Measurements from ENCODE around the gene SAMD11. TPM values are rescaled to one million over a fixed set of nuclear protein-coding genes. Genes with fewer than 3 reads are reported as not detected.

The SAMD11 gene
- total RNA-seq, 2 donors from 2014 or later = 2.1 to 2.3 TPM

DNA sequence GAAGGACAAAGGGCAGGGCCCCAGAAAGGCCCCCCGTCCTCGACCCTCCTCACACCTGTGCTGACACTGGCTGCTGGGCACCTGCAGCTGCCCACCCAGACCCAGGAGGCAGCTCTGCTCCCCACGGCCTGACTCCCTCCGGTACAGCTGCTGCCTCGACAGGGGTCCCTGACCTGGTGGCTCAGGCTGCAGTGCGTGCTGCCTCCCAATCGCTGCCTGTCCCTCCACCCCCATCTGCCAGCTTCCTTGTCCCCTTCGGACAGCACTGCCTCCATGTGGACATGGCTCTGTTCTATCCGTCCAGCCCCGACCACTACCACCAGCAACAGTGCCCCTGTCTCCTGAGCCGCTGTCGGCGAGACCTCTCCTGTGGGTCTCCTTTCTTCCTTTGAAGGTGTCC, 31.2 kb downstream of the SAMD11 start:
- Histone ChIP-seq H3K36me3 (replicated peaks in 1 of 2; ENCODE audit: insufficient read depth in 1 of 2, low read depth in 2 of 2) (peaks cover 5 to 35% of the 10 kb centered on the region in 2 donors), H3K9me3 (no peaks in the 10 kb centered on the region), H3K4me1 (peaks cover 25% of the 10 kb centered on the region), H3K27ac (no peak overlapping the region), H3K4me3 (no peak overlapping the region), H3K27me3 (no peaks in the 10 kb centered on the region)
- no peak for TF ChIP-seq POLR2A (IDR thresholded peaks at IDR 0.05)
- TF ChIP-seq, protein P1, sequence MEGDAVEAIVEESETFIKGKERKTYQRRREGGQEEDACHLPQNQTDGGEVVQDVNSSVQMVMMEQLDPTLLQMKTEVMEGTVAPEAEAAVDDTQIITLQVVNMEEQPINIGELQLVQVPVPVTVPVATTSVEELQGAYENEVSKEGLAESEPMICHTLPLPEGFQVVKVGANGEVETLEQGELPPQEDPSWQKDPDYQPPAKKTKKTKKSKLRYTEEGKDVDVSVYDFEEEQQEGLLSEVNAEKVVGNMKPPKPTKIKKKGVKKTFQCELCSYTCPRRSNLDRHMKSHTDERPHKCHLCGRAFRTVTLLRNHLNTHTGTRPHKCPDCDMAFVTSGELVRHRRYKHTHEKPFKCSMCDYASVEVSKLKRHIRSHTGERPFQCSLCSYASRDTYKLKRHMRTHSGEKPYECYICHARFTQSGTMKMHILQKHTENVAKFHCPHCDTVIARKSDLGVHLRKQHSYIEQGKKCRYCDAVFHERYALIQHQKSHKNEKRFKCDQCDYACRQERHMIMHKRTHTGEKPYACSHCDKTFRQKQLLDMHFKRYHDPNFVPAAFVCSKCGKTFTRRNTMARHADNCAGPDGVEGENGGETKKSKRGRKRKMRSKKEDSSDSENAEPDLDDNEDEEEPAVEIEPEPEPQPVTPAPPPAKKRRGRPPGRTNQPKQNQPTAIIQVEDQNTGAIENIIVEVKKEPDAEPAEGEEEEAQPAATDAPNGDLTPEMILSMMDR (IDR thresholded peaks at IDR 0.05) = no peak
- ATAC-seq (no peak), DNase-seq (no peak)
- intact Hi-C loops (cut with DNase I) = no loop called here
- WGBS, 2 donors = 86 to 92% methylated on average over 10 to 13 of the region's 13 CpGs

DNA sequence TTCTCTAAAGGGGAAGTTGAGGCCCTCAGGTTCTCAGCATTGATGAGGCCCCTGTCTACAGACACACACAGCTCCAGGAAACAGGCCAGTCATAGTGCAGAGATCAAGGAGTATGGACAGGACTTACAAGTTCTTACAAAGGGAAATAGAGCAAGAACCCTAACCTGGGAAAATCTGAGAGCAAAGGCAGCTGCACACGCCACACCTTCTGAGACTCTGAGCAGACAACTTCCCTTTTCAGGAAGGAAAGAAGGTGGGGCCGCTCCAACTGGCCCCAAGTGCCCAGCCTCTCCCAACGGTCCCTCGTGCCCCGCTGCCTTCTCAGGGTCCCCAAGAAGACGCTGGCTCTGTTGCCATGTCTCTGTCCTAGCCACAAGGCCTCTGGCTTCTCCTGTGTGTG, 31.8 kb downstream of the SAMD11 start:
- DNase-seq (no peak), ATAC-seq (no peak)
- intact Hi-C loops (cut with DNase I) = no loop called here
- H3K4me1 ChIP-seq = peaks cover 29% of the 10 kb centered on the region
- no peak overlapping the region for H3K27ac ChIP-seq
- TF ChIP-seq, protein P1 (IDR thresholded peaks at IDR 0.05) = no peak
- no peak for TF ChIP-seq POLR2A (IDR thresholded peaks at IDR 0.05)
- H3K4me3 ChIP-seq = no peak overlapping the region
- 70 to 79% methylated on average over 6 of the region's 6 CpGs for WGBS, 2 donors
- H3K36me3 ChIP-seq (replicated peaks in 1 of 2; ENCODE audit: insufficient read depth in 1 of 2, low read depth in 2 of 2) = peaks cover 4 to 31% of the 10 kb centered on the region in 2 donors
- no peaks in the 10 kb centered on the region for H3K9me3 ChIP-seq
- no peaks in the 10 kb centered on the region for H3K27me3 ChIP-seq

DNA sequence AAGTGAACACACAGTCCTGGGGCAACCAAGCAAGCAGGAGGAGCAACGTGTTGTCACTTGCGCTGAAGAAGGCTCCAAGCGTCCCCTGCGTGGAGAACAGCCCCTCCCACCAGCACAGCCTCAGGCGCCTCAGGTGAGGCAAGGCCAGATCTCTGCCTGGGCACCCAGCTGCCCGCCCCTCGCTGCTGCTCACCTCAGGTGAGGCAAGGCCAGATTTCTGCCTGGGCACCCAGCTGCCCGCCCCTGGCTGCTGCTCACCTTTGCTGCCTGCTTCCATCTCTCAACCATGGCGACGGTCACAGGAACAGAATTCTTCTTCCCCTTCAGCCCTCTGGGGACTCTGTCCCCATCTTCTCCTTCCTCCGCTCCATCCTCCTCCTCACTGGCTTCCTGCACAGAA, 32.9 kb downstream of the SAMD11 start:
- ATAC-seq (no peak), DNase-seq (no peak)
- H3K4me3 ChIP-seq = no peak overlapping the region
- intact Hi-C loops (cut with DNase I) = no loop called here
- TF ChIP-seq, protein P1 (IDR thresholded peaks at IDR 0.05) = no peak
- no peak for TF ChIP-seq POLR2A (IDR thresholded peaks at IDR 0.05)
- no peaks in the 10 kb centered on the region for H3K27me3 ChIP-seq
- H3K9me3 ChIP-seq = no peaks in the 10 kb centered on the region
- peaks cover 4 to 28% of the 10 kb centered on the region in 2 donors for H3K36me3 ChIP-seq (replicated peaks in 1 of 2; ENCODE audit: insufficient read depth in 1 of 2, low read depth in 2 of 2)
- no peak overlapping the region for H3K27ac ChIP-seq
- 87 to 97% methylated on average over 11 of the region's 11 CpGs for WGBS, 2 donors
- H3K4me1 ChIP-seq = peaks cover 34% of the 10 kb centered on the region

DNA sequence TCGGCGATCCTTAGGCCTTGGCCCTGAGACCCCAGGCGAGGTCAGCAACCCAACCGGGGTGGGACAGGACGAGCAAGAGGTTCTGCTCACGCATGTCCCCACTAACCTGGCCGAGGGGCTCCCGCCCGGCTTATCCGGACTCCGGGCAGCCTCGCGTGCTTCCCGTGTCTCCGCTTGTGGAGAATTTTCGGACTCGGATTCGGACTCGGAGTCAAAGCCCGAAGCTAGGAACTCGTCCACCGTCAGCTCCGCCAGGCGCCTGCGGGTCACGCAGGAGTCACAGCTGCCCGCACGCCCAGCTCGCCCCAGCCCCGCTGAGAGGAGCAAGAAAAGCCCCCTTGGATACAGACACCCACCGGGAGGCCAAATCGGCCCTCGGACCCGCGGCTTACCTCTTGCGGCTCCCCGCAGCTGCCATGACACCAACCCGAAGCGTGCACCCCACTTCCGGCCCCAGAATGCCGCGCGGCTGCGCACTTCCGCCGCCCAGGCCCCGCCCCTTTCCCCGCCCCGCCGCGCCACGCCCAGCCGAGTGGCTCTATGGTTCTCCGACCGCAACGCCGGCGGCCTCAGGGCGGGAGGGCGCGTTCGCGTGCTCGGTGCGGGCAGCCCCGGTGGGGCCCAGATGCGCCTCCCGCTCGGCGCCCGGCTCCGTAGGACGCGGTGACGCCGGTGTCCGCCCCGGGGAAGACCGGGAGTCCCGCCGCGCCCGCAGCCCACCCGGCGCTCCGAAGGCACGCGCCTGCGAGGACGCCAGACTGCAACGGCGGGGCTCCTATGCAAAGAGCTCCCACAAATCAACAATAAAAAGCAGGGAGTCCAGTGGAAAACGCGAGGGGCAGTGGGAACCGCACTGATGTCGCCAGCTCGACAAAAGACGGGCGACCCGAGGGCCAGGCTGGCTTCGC, 35.4 kb downstream of the SAMD11 start, which contains the start of gene NOC2L:
Gene NOC2L, minus strand, starts transcription at position 434 of the 908 bp plus-strand sequence. Its CDS starts 16 bp downstream, at position 418.
- Histone ChIP-seq H3K27ac (peak within 1 kb of the TSS in 2 of 4 donors; percentile 67 to 72), H3K4me3 (peak within 1 kb of the TSS; percentile 98 to 100), H3K27me3 (no peaks in the 10 kb centered on the region), H3K36me3 (replicated peaks in 1 of 2; ENCODE audit: insufficient read depth in 1 of 2, low read depth in 2 of 2) (peaks cover 0 to 15% of the 10 kb centered on the region in 2 donors), H3K9me3 (no peaks in the 10 kb centered on the region), H3K4me1 (peaks cover 34% of the 10 kb centered on the region)
- ATAC-seq (peak; percentile 94), DNase-seq (peak; percentile 94 to 96 (median 94))
- WGBS, 2 donors = 0 to 6% methylated on average over 7 to 76 of the region's 101 CpGs
- intact Hi-C loops (cut with DNase I) = no loop called here
- TF ChIP-seq POLR2A (IDR thresholded peaks at IDR 0.05) = peak; percentile 27 to 67 (median 61)
- TF ChIP-seq, protein P1 (IDR thresholded peaks at IDR 0.05) = no peak
